ENCODE measurements around the gene UBA6.

- TF ChIP-seq SREBF2 (CRISPR knock-in tag; IDR thresholded peaks at IDR 0.05) (no peak), TARDBP (IDR thresholded peaks at IDR 0.05) (no peak), CTCF (IDR thresholded peaks at IDR 0.05 in 2 of 3, conservative IDR thresholded peaks at IDR 0.05 in 1 of 3; ENCODE audit: insufficient read depth in 2 of 3, low read depth in 1 of 3, low read length in 3 of 3) (no peak), SMARCB1 (IDR thresholded peaks at IDR 0.05; ENCODE audit: insufficient read length, low read depth) (no peak), RFX5 (IDR thresholded peaks at IDR 0.05; ENCODE audit: low read depth, low read length) (no peak), RCOR1 (IDR thresholded peaks at IDR 0.05; ENCODE audit: borderline replicate concordance in 1 of 2, low read depth in 2 of 2, low read length in 2 of 2) (no peak)
These were observed 119.6 kb downstream of the UBA6 start for GRCh38 chr4:67581208-67581857.

Data from K562 (cell line).